K562 (cell line): ENCODE measurements around the gene APPBP2. TPM values are rescaled to one million over a fixed set of nuclear protein-coding genes. Genes with fewer than 3 reads are reported as not detected.

Experiments used
- ATAC-seq: fragments of 200-7000 bp; cut with Tn5 transposase; 3 replicates; pipeline ENCODE4 v1.9.1; 2020; ENCODE audit warnings: moderate library complexity
- BruUV-seq: library from RNA; stranded (reverse); fragments of 400-500 nt; replicated peaks from 2 replicates; lab custom pipeline; 2021; lab: Mats Ljungman, UMichigan
- CTCF ChIA-PET: fragments of 300-600 bp; formaldehyde crosslinking; extraction: SDS; loops from one replicate; lab custom pipeline; 2021; ENCODE audit warnings: low intra/inter-chr PET ratio; lab: Yijun Ruan, JAX
- POLR2A ChIA-PET: fragments of 300-600, 350-650 bp; sonication (Branson Sonifier 250); formaldehyde crosslinking; extraction: SDS; loops from one replicate; lab custom pipeline; 2021; ENCODE audit warnings: antibody characterized with exemption, inconsistent platforms; lab: Yijun Ruan, JAX
- DNase-seq, 4 experiments: peaks; one replicate each; pipeline versions ENCODE4 v3.0.0 to v3.0.0-alpha.2; 2011 to 2018; ENCODE audit warnings: low spot score in 3 of 4, mixed read lengths in 3 of 4; ENCODE audit errors: extremely low read depth in 1 of 4
- FAIRE-seq: peaks from 2 replicates; lab custom pipeline; 2011; peaks lifted over from hg19 to GRCh38; lab: Jason Lieb, UNC
- H2AFZ ChIP-seq: 2 replicates; pipeline ENCODE4 v1.6.0; 2011; ENCODE audit warnings: low read depth, low read length, control low read depth, inconsistent platforms
- H3K27ac ChIP-seq: fragments of 200-600 bp; 3 replicates; pipeline ENCODE4 v1.8.0; 2011; ENCODE audit warnings: low read depth, mild to moderate bottlenecking, control low read depth, inconsistent platforms, low read length, moderate library complexity, mixed read lengths; ENCODE audit errors: extremely low read depth
- H3K27me3 ChIP-seq, 2 experiments: fragments of 300-600 bp in 1 of 2; 2 replicates in 1 of 2; 3 replicates in 1 of 2; pipeline versions ENCODE4 v1.6.0 to v1.8.0; 2011; ENCODE audit warnings: inconsistent platforms in 2 of 2, low read length in 2 of 2, mild to moderate bottlenecking in 1 of 2, mixed read lengths in 1 of 2, moderate library complexity in 1 of 2; ENCODE audit not compliant: control insufficient read depth in 2 of 2, insufficient read depth in 2 of 2
- H3K36me3 ChIP-seq: fragments of 300-600 bp; 3 replicates; pipeline ENCODE4 v1.8.0; 2011; ENCODE audit warnings: mild to moderate bottlenecking, low read length, inconsistent platforms; ENCODE audit not compliant: control insufficient read depth, insufficient read depth
- H3K4me1 ChIP-seq, 2 experiments: fragments of 200-600 bp in 1 of 2; replicated peaks in 1 of 2; 2 replicates in 1 of 2; 3 replicates in 1 of 2; pipeline versions ENCODE4 v1.5.1 to v1.8.0; 2011; ENCODE audit warnings: inconsistent platforms in 2 of 2, low read length in 2 of 2, mild to moderate bottlenecking in 1 of 2, mixed read lengths in 1 of 2, moderate library complexity in 1 of 2; ENCODE audit not compliant: control insufficient read depth in 2 of 2, insufficient read depth in 2 of 2
- H3K4me2 ChIP-seq: 2 replicates; pipeline ENCODE4 v1.6.1; 2011; ENCODE audit warnings: low read length, control low read depth, inconsistent platforms, mixed read lengths; ENCODE audit not compliant: insufficient read depth
- H3K4me3 ChIP-seq: fragments of 200-600 bp; sonication (generic), shearing (Covaris generic); 2 replicates; pipeline ENCODE4 v1.5.1; 2016; ENCODE audit warnings: control low read depth, inconsistent platforms
- H3K79me2 ChIP-seq: fragments of 200-600 bp; 3 replicates; pipeline ENCODE4 v1.8.0; 2011; ENCODE audit warnings: low read length, inconsistent platforms; ENCODE audit not compliant: control insufficient read depth, insufficient read depth
- H3K9ac ChIP-seq, 2 experiments: 2 replicates each; pipeline versions ENCODE4 v1.6.0 to v1.6.1; 2011; ENCODE audit warnings: low read depth in 2 of 2, low read length in 2 of 2, control low read depth in 1 of 2, inconsistent platforms in 1 of 2, mild to moderate bottlenecking in 1 of 2, mixed read lengths in 1 of 2; ENCODE audit not compliant: insufficient read depth in 1 of 2
- H3K9me1 ChIP-seq: one replicate; pipeline ENCODE4 v1.6.0; 2011; ENCODE audit warnings: inconsistent platforms, mild to moderate bottlenecking, low read length, moderate library complexity; ENCODE audit not compliant: control insufficient read depth, insufficient read depth
- H3K9me3 ChIP-seq: replicated peaks from 2 replicates; pipeline ENCODE4 v1.5.1; 2011; ENCODE audit warnings: low read depth, low read length, inconsistent platforms; ENCODE audit not compliant: control insufficient read depth, insufficient read depth
- H4K20me1 ChIP-seq: replicated peaks from 2 replicates; pipeline ENCODE4 v1.6.1; 2011; ENCODE audit warnings: low read length, inconsistent platforms, mixed read lengths; ENCODE audit not compliant: control insufficient read depth, insufficient read depth
- BACH1 ChIP-seq: fragments of 200-800 bp; sonication (Bioruptor generic); IDR thresholded peaks from 2 replicates; pipeline ENCODE4 v1.6.1; 2016; ENCODE audit warnings: missing genetic modification characterization, missing compliant biosample characterization
- CBFA2T2 ChIP-seq: fragments of 450-650 bp; conservative IDR thresholded peaks from 2 replicates; pipeline ENCODE4 v1.6.1; 2017; ENCODE audit warnings: mild to moderate bottlenecking
- CREM ChIP-seq: IDR thresholded peaks from 2 replicates; pipeline ENCODE4 v1.6.1; 2014; ENCODE audit warnings: antibody characterized with exemption, low read depth
- KAT2B ChIP-seq: IDR thresholded peaks from one replicate; pipeline ENCODE4 v1.6.1; 2012; ENCODE audit warnings: low read depth, mild to moderate bottlenecking, control low read depth, inconsistent platforms, low read length, moderate library complexity
- KDM5B ChIP-seq: fragments of 200-600 bp; sonication (generic); IDR thresholded peaks from 2 replicates; pipeline ENCODE4 v1.6.1; 2012; ENCODE audit warnings: low read depth, mild to moderate bottlenecking, moderate library complexity, low read length, control low read depth, inconsistent platforms; ENCODE audit not compliant: insufficient replicate concordance
- MAFG ChIP-seq: fragments of 450-650 bp; conservative IDR thresholded peaks from 2 replicates; pipeline ENCODE4 v1.6.1; 2016; ENCODE audit warnings: missing genetic modification characterization, missing compliant biosample characterization
- MBD1 ChIP-seq: fragments of 250-450 bp; sonication (Bioruptor Pico); IDR thresholded peaks from 2 replicates; pipeline ENCODE4 v1.8.0; 2022; ENCODE audit warnings: inconsistent platforms
- MTF1 ChIP-seq: fragments of 250-450 bp; sonication (Bioruptor Pico); IDR thresholded peaks from 2 replicates; pipeline ENCODE4 v1.9.0; 2021; ENCODE audit warnings: moderate library complexity, mild to moderate bottlenecking, inconsistent platforms, borderline replicate concordance
- NFIX ChIP-seq: fragments of 250-450 bp; sonication (Bioruptor Pico); IDR thresholded peaks from 2 replicates; pipeline ENCODE4 v1.4.0; 2020; ENCODE audit warnings: low read depth, mild to moderate bottlenecking, moderate library complexity
- NR1H2 ChIP-seq: sonication (generic); formaldehyde crosslinking; IDR thresholded peaks from 2 replicates; pipeline ENCODE4 v1.4.0; 2020; ENCODE audit warnings: mild to moderate bottlenecking, missing genetic modification reagents
- RFX5 ChIP-seq: IDR thresholded peaks from 2 replicates; pipeline ENCODE4 v1.6.1; 2011; ENCODE audit warnings: low read depth, mild to moderate bottlenecking, improper control_type of control experiment, low read length
- STAT5A ChIP-seq: IDR thresholded peaks from 2 replicates; pipeline ENCODE4 v1.6.1; 2012; ENCODE audit warnings: low read length, inconsistent platforms, borderline replicate concordance
- TBP ChIP-seq: optimal IDR thresholded peaks from 2 replicates; pipeline ENCODE3; 2011; ENCODE audit warnings: low read depth, low read length, improper control_type of control experiment
- U2AF2 ChIP-seq: fragments of 200-400 bp; formaldehyde crosslinking; optimal IDR thresholded peaks from 2 replicates; pipeline ENCODE3; 2017; ENCODE audit warnings: low read depth, mild to moderate bottlenecking, low read length
- ZNF3 ChIP-seq: fragments of 250-450 bp; sonication (Bioruptor Pico); IDR thresholded peaks from 2 replicates; pipeline ENCODE4 v1.5.0; 2021; ENCODE audit warnings: mild to moderate bottlenecking, moderate library complexity
- ZSCAN29 ChIP-seq: fragments of 450-650 bp; IDR thresholded peaks from 2 replicates; pipeline ENCODE4 v1.6.1; 2017
- in situ Hi-C: fragments of 300-500 bp; cut with MboI; formaldehyde crosslinking; loops from 4 replicates; pipeline ENCODE4 v1.15.0; 2018; ENCODE audit warnings: inconsistent platforms, mixed read lengths
- intact Hi-C: fragments of 100-400 bp; cut with micrococcal nuclease; formaldehyde crosslinking; loops from 2 replicates; pipeline ENCODE4 v1.14.2; 2022
- polyA plus RNA-seq, 8 experiments: library from polyadenylated mRNA; depleted of rRNA in 4 of 8; stranded (reverse) in 5 of 8; unstranded in 3 of 8; fragments of >200 nt; fragmentation: Nextera tagmentation in 2 of 8; fragmentation: Illumina TruSeq in 1 of 8; extraction: Ambion mirVana in 2 of 8; extraction: Trizol in 1 of 8; gene quantifications; 2 replicates each; pipeline versions ENCODE4 v1.2.1 to v1.2.3, GENCODE V29; 2011 to 2014; ENCODE audit warnings: inconsistent platforms in 1 of 8, missing spikeins in 1 of 8
- total RNA-seq, 7 experiments: library from RNA; depleted of rRNA in 6 of 7; stranded (reverse); fragments of >200 nt in 6 of 7; fragmentation: Illumina TruSeq in 2 of 7; extraction: Trizol in 2 of 7; gene quantifications; 2 replicates each; pipeline versions ENCODE4 v1.2.1 to v1.2.3, GENCODE V29; 2011 to 2021; ENCODE audit warnings: low replicate concordance in 1 of 7
- TF ChIP-seq, protein P1 (sequence below): fragments of 250-450 bp; sonication (Bioruptor Pico); IDR thresholded peaks from 2 replicates; pipeline ENCODE4 v1.8.0; 2022; ENCODE audit warnings: inconsistent platforms, mild to moderate bottlenecking, moderate library complexity, borderline replicate concordance
- TF ChIP-seq, protein P2 (sequence below), 3 experiments: IDR thresholded peaks in 2 of 3; conservative IDR thresholded peaks in 1 of 3; 2 replicates each; pipeline ENCODE4 v1.5.1; 2011 to 2012; ENCODE audit warnings: low read length in 3 of 3, mild to moderate bottlenecking in 3 of 3, control low read depth in 2 of 3, improper control_type of control experiment in 1 of 3, inconsistent platforms in 1 of 3, low read depth in 1 of 3, mixed read lengths in 1 of 3, moderate library complexity in 1 of 3; ENCODE audit not compliant: insufficient read depth in 2 of 3

Gene APPBP2
- total and polyA plus RNA-seq, 9 of the 15 experiments (the other 6 are each of a cell fraction or from before 2014, with no cell fraction given): 2.7 to 16.8 (median 6.9) TPM

GRCh38 chr17:60496041-60496440, 30.0 kb downstream of the APPBP2 start:
- BruUV-seq: no TSS peak
- no peak overlapping the region for H3K27ac ChIP-seq
- TF ChIP-seq KDM5B (no peak), NR1H2 (CRISPR knock-in tag) (no peak), CBFA2T2 (no peak), NFIX (CRISPR knock-in tag) (no peak), ZSCAN29 (no peak), RFX5 (no peak), MAFG (tag) (no peak), STAT5A (no peak), KAT2B (no peak), TBP (no peak), MBD1 (CRISPR knock-in tag) (no peak), CREM (no peak), ZNF3 (CRISPR knock-in tag) (no peak), U2AF2 (no peak), BACH1 (tag) (no peak), MTF1 (CRISPR knock-in tag) (no peak)
- TF ChIP-seq, protein P1, sequence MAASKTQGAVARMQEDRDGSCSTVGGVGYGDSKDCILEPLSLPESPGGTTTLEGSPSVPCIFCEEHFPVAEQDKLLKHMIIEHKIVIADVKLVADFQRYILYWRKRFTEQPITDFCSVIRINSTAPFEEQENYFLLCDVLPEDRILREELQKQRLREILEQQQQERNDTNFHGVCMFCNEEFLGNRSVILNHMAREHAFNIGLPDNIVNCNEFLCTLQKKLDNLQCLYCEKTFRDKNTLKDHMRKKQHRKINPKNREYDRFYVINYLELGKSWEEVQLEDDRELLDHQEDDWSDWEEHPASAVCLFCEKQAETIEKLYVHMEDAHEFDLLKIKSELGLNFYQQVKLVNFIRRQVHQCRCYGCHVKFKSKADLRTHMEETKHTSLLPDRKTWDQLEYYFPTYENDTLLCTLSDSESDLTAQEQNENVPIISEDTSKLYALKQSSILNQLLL (CRISPR knock-in tag): no peak
- TF ChIP-seq, protein P2, sequence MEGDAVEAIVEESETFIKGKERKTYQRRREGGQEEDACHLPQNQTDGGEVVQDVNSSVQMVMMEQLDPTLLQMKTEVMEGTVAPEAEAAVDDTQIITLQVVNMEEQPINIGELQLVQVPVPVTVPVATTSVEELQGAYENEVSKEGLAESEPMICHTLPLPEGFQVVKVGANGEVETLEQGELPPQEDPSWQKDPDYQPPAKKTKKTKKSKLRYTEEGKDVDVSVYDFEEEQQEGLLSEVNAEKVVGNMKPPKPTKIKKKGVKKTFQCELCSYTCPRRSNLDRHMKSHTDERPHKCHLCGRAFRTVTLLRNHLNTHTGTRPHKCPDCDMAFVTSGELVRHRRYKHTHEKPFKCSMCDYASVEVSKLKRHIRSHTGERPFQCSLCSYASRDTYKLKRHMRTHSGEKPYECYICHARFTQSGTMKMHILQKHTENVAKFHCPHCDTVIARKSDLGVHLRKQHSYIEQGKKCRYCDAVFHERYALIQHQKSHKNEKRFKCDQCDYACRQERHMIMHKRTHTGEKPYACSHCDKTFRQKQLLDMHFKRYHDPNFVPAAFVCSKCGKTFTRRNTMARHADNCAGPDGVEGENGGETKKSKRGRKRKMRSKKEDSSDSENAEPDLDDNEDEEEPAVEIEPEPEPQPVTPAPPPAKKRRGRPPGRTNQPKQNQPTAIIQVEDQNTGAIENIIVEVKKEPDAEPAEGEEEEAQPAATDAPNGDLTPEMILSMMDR (IDR thresholded peaks at IDR 0.05 in 2 of 3, conservative IDR thresholded peaks at IDR 0.05 in 1 of 3; ENCODE audit: insufficient read depth in 2 of 3, low read depth in 1 of 3, low read length in 3 of 3): no peak
- H3K79me2 ChIP-seq: 0 out of 3 replicates have a peak, but pooled peaks cover 5% of the 10 kb centered on the region
- FAIRE-seq (no peak), ATAC-seq (no peak), DNase-seq (no peak)
- H3K4me3 ChIP-seq: no peak overlapping the region
- H3K4me1 ChIP-seq: no peaks in the 10 kb centered on the region
- H3K9ac ChIP-seq: no peak overlapping the region
- peaks cover 59% of the 10 kb centered on the region; the same call in 2 of the 3 replicates for H3K36me3 ChIP-seq
- no peaks in the 10 kb centered on the region for H3K9me1 ChIP-seq
- H2AFZ ChIP-seq: no peak overlapping the region
- in situ Hi-C loops: no loop called here
- H3K27me3 ChIP-seq: no peaks in the 10 kb centered on the region
- no peak overlapping the region for H3K4me2 ChIP-seq
- POLR2A ChIA-PET: no interaction called here
- intact Hi-C loops: no loop called here
- CTCF ChIA-PET: no interaction called here
- no peaks in the 10 kb centered on the region for H4K20me1 ChIP-seq
- peaks cover 17% of the 10 kb centered on the region for H3K9me3 ChIP-seq
